Stimulated activated CD4-positive, alpha-beta T cell treated with anti-CD3 and anti-CD28 coated beads, Interleukin-2, amount 100 ng/mL, for 24 hours (primary cell): ENCODE measurements around the gene VSIG2.

Source experiments
- DNase-seq, 2 donors: peaks; one replicate each; pipeline ENCODE4 v3.0.0-alpha.2; 2020

The VSIG2 gene

GRCh38 chr11:124763156-124763947, 11.3 kb upstream of the VSIG2 start:
- DNase-seq = peak; percentile 88 to 90

GRCh38 chr11:124762624-124763155, 10.6 kb upstream of the VSIG2 start:
- peak in 1 of 2 donors; percentile 38 for DNase-seq

GRCh38 chr11:124762105-124762623, 10.1 kb upstream of the VSIG2 start, which contains the start of gene ESAM:
Gene ESAM (minus strand): TSS chr11:124762290. CDS start chr11:124762154, 136 bp downstream.
- peak; percentile 66 to 77 for DNase-seq

GRCh38 chr11:124761301-124762104, 9.4 kb upstream of the VSIG2 start:
- no peak for DNase-seq

GRCh38 chr11:124760806-124761205, 8.8 kb upstream of the VSIG2 start:
- no peak for DNase-seq

- no peak for DNase-seq
Observed at GRCh38 chr11:124760205-124760652, 8.2 kb upstream of the VSIG2 start.

GRCh38 chr11:124759266-124760204, 7.5 kb upstream of the VSIG2 start:
- no peak for DNase-seq

- peak; percentile 70 to 79 for DNase-seq
Observed at GRCh38 chr11:124758355-124759265, 6.6 kb upstream of the VSIG2 start.

GRCh38 chr11:124757320-124757719, 5.3 kb upstream of the VSIG2 start:
- DNase-seq = no peak

GRCh38 chr11:124756753-124757227, 4.7 kb upstream of the VSIG2 start:
- DNase-seq = no peak

- DNase-seq = no peak
Observed at GRCh38 chr11:124756033-124756752, 4.1 kb upstream of the VSIG2 start.

GRCh38 chr11:124754710-124755109, 2.7 kb upstream of the VSIG2 start:
- no peak for DNase-seq

- no peak for DNase-seq
Observed at GRCh38 chr11:124754309-124754708, 2.3 kb upstream of the VSIG2 start.

- no peak for DNase-seq
Observed at GRCh38 chr11:124753624-124754023, 1.6 kb upstream of the VSIG2 start.

GRCh38 chr11:124753205-124753604, 1.1 kb upstream of the VSIG2 start:
- no peak for DNase-seq

- DNase-seq = no peak
Observed at GRCh38 chr11:124752471-124753102, 532 bp upstream of the VSIG2 start.

- DNase-seq = no peak
Observed at GRCh38 chr11:124751391-124751740, 689 bp downstream of the VSIG2 start.

GRCh38 chr11:124749912-124750311, 2.1 kb downstream of the VSIG2 start:
- DNase-seq = no peak

GRCh38 chr11:124748481-124749343, 3.3 kb downstream of the VSIG2 start:
- no peak for DNase-seq
